Measurements from ENCODE around the gene AADACL4. TPM values are rescaled to one million over a fixed set of nuclear protein-coding genes. Genes with fewer than 3 reads are reported as not detected.
A peak's percentile ranks its signal among the peaks of the same experiment; 100 is the strongest.

The AADACL4 gene
- total RNA-seq, 1 experiment from 2014 or later = not detected

DNA sequence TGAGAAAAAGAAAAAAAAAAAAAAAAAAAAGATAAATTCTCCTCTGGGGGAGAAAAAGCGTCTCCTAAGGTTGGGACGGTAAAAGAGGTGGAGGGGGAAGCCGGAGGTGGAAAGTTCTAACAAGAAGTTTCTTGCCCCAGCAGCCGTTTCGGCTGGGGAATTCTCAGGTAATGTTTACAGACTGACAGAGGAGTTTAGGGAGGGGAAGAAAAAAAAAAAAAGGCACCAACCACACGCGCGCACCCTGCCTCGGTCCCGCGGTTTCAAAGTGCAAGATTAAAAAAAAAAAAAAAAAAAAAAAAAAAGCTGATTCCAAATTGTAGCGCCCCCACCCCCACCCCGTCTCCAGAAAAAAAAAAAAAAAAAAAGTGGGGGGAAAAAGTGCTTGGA lies 26.4 kb upstream of the AADACL4 start:
- H4K91ac ChIP-seq (ENCODE audit: insufficient read length, low read depth, low read length) = no peak overlapping the region
- Mint-ChIP-seq H3K4me1 (peaks cover 64 to 66% of the 10 kb centered on the region in 2 experiments), H3K9me3 (no peaks in the 10 kb centered on the region), H3K36me3 (ENCODE audit: insufficient read depth in 1 of 3, low read depth in 3 of 3) (peaks cover 3 to 25% (median 17%) of the 10 kb centered on the region in 3 experiments; a peak in 6 of 7 replicates), H3K27me3 (ENCODE audit: low read depth) (no peaks in the 10 kb centered on the region), H3K4me3 (peak overlapping the region; percentile 96 to 98), H3K27ac (peak overlapping the region; percentile 97 to 99 (median 98); a peak in 6 of 7 replicates)
- no peak overlapping the region for H3K9ac ChIP-seq (ENCODE audit: extremely low read depth, insufficient read length, low read length)
- H2BK12ac ChIP-seq (ENCODE audit: insufficient read length, low read depth, low read length) = no peak overlapping the region
- H3K56ac ChIP-seq (ENCODE audit: insufficient read length, low read depth, low read length) = no peak overlapping the region
- H3K18ac ChIP-seq (ENCODE audit: insufficient read length, low read depth, low read length) = no peak overlapping the region
- H3K23me2 ChIP-seq (ENCODE audit: insufficient read length, low read depth, low read length, poor library complexity, severe bottlenecking) = peaks cover 25% of the 10 kb centered on the region
- H3K4me2 ChIP-seq (ENCODE audit: insufficient read depth, insufficient read length, low read length) = peak overlapping the region; percentile 75
- no peaks in the 10 kb centered on the region for H3K79me1 ChIP-seq (ENCODE audit: insufficient read depth, low read depth, low read length, poor library complexity, severe bottlenecking)
- TF ChIP-seq CTCF (conservative IDR thresholded peaks at IDR 0.05) = no peak
- no peak overlapping the region for H3K4ac ChIP-seq (ENCODE audit: low read depth, low read length)
- H2BK5ac ChIP-seq (ENCODE audit: insufficient read length, low read length) = no peak overlapping the region
- peaks cover 2% of the 10 kb centered on the region; the same call in 1 of the 2 replicates for H3K4me1 ChIP-seq (ENCODE audit: insufficient read depth, low read length)
- H2BK15ac ChIP-seq (ENCODE audit: low read depth, low read length) = no peak overlapping the region
- no peak overlapping the region for H3K23ac ChIP-seq (ENCODE audit: insufficient read length, low read depth, low read length)
- no peaks in the 10 kb centered on the region for H3K27me3 ChIP-seq (ENCODE audit: insufficient read depth, low read length)
- H3K9me3 ChIP-seq (ENCODE audit: control insufficient read depth, low read depth, low read length) = no peaks in the 10 kb centered on the region
- no peak overlapping the region for H3K14ac ChIP-seq (ENCODE audit: insufficient read depth, low read length)
- H2AFZ ChIP-seq (ENCODE audit: low read length) = no peak overlapping the region
- no peaks in the 10 kb centered on the region for H4K20me1 ChIP-seq (ENCODE audit: control insufficient read depth, insufficient read depth, insufficient read length)
- H4K5ac ChIP-seq (ENCODE audit: insufficient read length, low read depth, low read length) = no peak overlapping the region
- no peaks in the 10 kb centered on the region for H3K79me2 ChIP-seq (ENCODE audit: insufficient read depth, low read length)
- DNase-seq = no peak
- WGBS (ENCODE audit: extremely low coverage, insufficient read length, low lambda C conversion rate) = no CpG with 5 or more reads among the region's 13 CpGs
- no peak overlapping the region for H4K8ac ChIP-seq (replicated peaks; ENCODE audit: insufficient read length, low read depth, low read length)
- H2BK20ac ChIP-seq (ENCODE audit: low read depth, low read length, poor library complexity, severe bottlenecking) = no peak overlapping the region
- H3K27ac ChIP-seq (ENCODE audit: insufficient read length, low read depth, low read length) = no peak overlapping the region
- H2BK120ac ChIP-seq (ENCODE audit: low read depth, low read length, poor library complexity, severe bottlenecking) = no peak overlapping the region
- H3T11ph ChIP-seq (ENCODE audit: low read length) = no peak overlapping the region
- no peak overlapping the region for H2AK5ac ChIP-seq (ENCODE audit: insufficient read length, low read length)

All from H9 (cell line).